ENCODE results near the gene RTP2.

GRCh38 chr3:187679638-187680396 is 22.5 kb downstream of the RTP2 start:
- TF ChIP-seq POLR2A (IDR thresholded peaks at IDR 0.05) (no peak), CTCF (IDR thresholded peaks at IDR 0.05) (peak; percentile 89 to 94 (median 94))
